HepG2 (cell line): Measurements from ENCODE around the gene KRTAP12-4. TPM values are rescaled to one million over a fixed set of nuclear protein-coding genes. Genes with fewer than 3 reads are reported as not detected.

Source experiments
- DNMT1 ChIP-seq: sonication (generic); formaldehyde crosslinking; IDR thresholded peaks from 2 replicates; pipeline ENCODE4 v1.5.1; 2020; ENCODE audit warnings: mild to moderate bottlenecking, missing genetic modification reagents
- FOXA3 ChIP-seq: IDR thresholded peaks from 2 replicates; pipeline ENCODE4 v1.6.1; 2016; ENCODE audit warnings: missing genetic modification reagents, missing compliant biosample characterization
- HNRNPL ChIP-seq: fragments of 200-400 bp; formaldehyde crosslinking; IDR thresholded peaks from 2 replicates; pipeline ENCODE4 v1.6.1; 2017; ENCODE audit warnings: mild to moderate bottlenecking, low read depth, low read length
- IRX3 ChIP-seq: sonication (generic); formaldehyde crosslinking; IDR thresholded peaks from 2 replicates; pipeline ENCODE4 v1.8.1; 2023; ENCODE audit warnings: mild to moderate bottlenecking, low read depth, missing genetic modification reagents, borderline replicate concordance
- KDM6A ChIP-seq: IDR thresholded peaks from 2 replicates; pipeline ENCODE4 v1.6.1; 2016; ENCODE audit warnings: low read depth
- MAFF ChIP-seq: IDR thresholded peaks from 2 replicates; pipeline ENCODE4 v1.6.1; 2011; ENCODE audit warnings: low read depth, low read length, improper control_type of control experiment
- MATR3 ChIP-seq: sonication (generic); formaldehyde crosslinking; IDR thresholded peaks from 2 replicates; pipeline ENCODE4 v1.4.0; 2020; ENCODE audit warnings: missing genetic modification reagents
- MNT ChIP-seq: fragments of 450-650 bp; IDR thresholded peaks from 2 replicates; pipeline ENCODE4 v1.6.1; 2016
- NAIF1 ChIP-seq: sonication (generic); formaldehyde crosslinking; IDR thresholded peaks from 2 replicates; pipeline ENCODE4 v1.5.0; 2020; ENCODE audit warnings: mild to moderate bottlenecking, missing genetic modification reagents, borderline replicate concordance
- NFIC ChIP-seq: IDR thresholded peaks from 2 replicates; pipeline ENCODE4 v1.6.1; 2012; ENCODE audit warnings: mild to moderate bottlenecking, low read length, inconsistent platforms
- PCBP1 ChIP-seq: fragments of 200-400 bp; formaldehyde crosslinking; IDR thresholded peaks from 2 replicates; pipeline ENCODE4 v1.6.1; 2017; ENCODE audit warnings: mild to moderate bottlenecking, low read depth, low read length, borderline replicate concordance
- STAT5B ChIP-seq: sonication (generic); formaldehyde crosslinking; IDR thresholded peaks from 2 replicates; pipeline ENCODE4 v1.4.0; 2020; ENCODE audit warnings: missing genetic modification reagents
- TCF12 ChIP-seq, 2 experiments: fragments of 450-650 bp in 1 of 2; sonication (generic) in 1 of 2; formaldehyde crosslinking in 1 of 2; IDR thresholded peaks; 2 replicates each; pipeline versions ENCODE4 v1.6.1 to v1.8.0; 2017 to 2022; ENCODE audit warnings: antibody characterized with exemption in 1 of 2, mild to moderate bottlenecking in 1 of 2, missing genetic modification reagents in 1 of 2, moderate library complexity in 1 of 2
- ZBTB38 ChIP-seq: sonication (generic); formaldehyde crosslinking; IDR thresholded peaks from 2 replicates; pipeline ENCODE4 v1.5.1; 2020; ENCODE audit warnings: mild to moderate bottlenecking, missing genetic modification reagents
- ZC3H4 ChIP-seq: sonication (generic); formaldehyde crosslinking; IDR thresholded peaks from 2 replicates; pipeline ENCODE4 v1.4.0; 2020; ENCODE audit warnings: missing genetic modification reagents, borderline replicate concordance
- ZEB1 ChIP-seq: IDR thresholded peaks from 2 replicates; pipeline ENCODE4 v1.6.1; 2012; ENCODE audit warnings: mild to moderate bottlenecking, low read depth, inconsistent platforms; ENCODE audit not compliant: insufficient replicate concordance
- ZNF17 ChIP-seq: sonication (generic); formaldehyde crosslinking; IDR thresholded peaks from 2 replicates; pipeline ENCODE4 v1.5.0; 2020; ENCODE audit warnings: mild to moderate bottlenecking, missing genetic modification reagents
- ZNF225 ChIP-seq: sonication (generic); formaldehyde crosslinking; IDR thresholded peaks from 2 replicates; pipeline ENCODE4 v1.4.0; 2020; ENCODE audit warnings: mild to moderate bottlenecking, missing genetic modification reagents
- ZNF547 ChIP-seq: sonication (generic); formaldehyde crosslinking; IDR thresholded peaks from 2 replicates; pipeline ENCODE4 v1.5.1; 2020; ENCODE audit warnings: mild to moderate bottlenecking, missing genetic modification reagents
- ZNF614 ChIP-seq: IDR thresholded peaks from 2 replicates; pipeline ENCODE4 v1.6.1; 2018; ENCODE audit warnings: missing biosample characterization, missing genetic modification reagents, inconsistent platforms, borderline replicate concordance
- ZNF720 ChIP-seq: sonication (generic); formaldehyde crosslinking; IDR thresholded peaks from 2 replicates; pipeline ENCODE4 v1.4.0; 2020; ENCODE audit warnings: missing genetic modification reagents
- polyA plus RNA-seq, 8 experiments: library from polyadenylated mRNA; depleted of rRNA in 3 of 8; stranded (reverse) in 7 of 8; unstranded in 1 of 8; fragments of >200 nt; fragmentation: Illumina TruSeq in 4 of 8; extraction: Trizol in 4 of 8; gene quantifications; 2 replicates each; pipeline versions ENCODE4 v1.2.1 to v1.2.3, GENCODE V29; 2011 to 2016; ENCODE audit warnings: low read depth in 4 of 8, missing spikeins in 1 of 8, mixed read lengths in 1 of 8; ENCODE audit not compliant: insufficient read depth in 1 of 8
- total RNA-seq, 5 experiments: library from RNA; depleted of rRNA; stranded (reverse); fragments of >200 nt; fragmentation: Illumina TruSeq; extraction: Trizol; gene quantifications; 2 replicates each; pipeline ENCODE4 v1.2.3, GENCODE V29; 2016; ENCODE audit warnings: low read depth in 1 of 5
- TF ChIP-seq, protein P1 (sequence below): sonication (generic); formaldehyde crosslinking; IDR thresholded peaks from 2 replicates; pipeline ENCODE4 v1.5.0; 2020; ENCODE audit warnings: missing genetic modification reagents
- TF ChIP-seq, protein P2 (sequence below): sonication (generic); formaldehyde crosslinking; IDR thresholded peaks from 2 replicates; pipeline ENCODE4 v1.4.0; 2020; ENCODE audit warnings: missing genetic modification reagents

The KRTAP12-4 gene
- total and polyA plus RNA-seq, 2 of the 13 experiments (the other 11 are each of a cell fraction or from before 2014, with no cell fraction given) = not detected

- TF ChIP-seq ZEB1 (no peak), KDM6A (peak; percentile 69; the same call in 1 of the 2 replicates), DNMT1 (CRISPR knock-in tag) (no peak), ZNF720 (no peak), FOXA3 (CRISPR knock-in tag) (no peak), TCF12 (IDR thresholded peaks at IDR 0.05) (no peak), TCF12 (CRISPR knock-in tag; IDR thresholded peaks at IDR 0.05) (no peak), ZBTB38 (CRISPR knock-in tag) (no peak), HNRNPL (no peak), ZNF614 (no peak), MNT (0 out of 2 replicates have a peak, but pooled peaks have one; percentile 34), STAT5B (no peak), ZNF225 (no peak), ZNF17 (CRISPR knock-in tag) (no peak), MAFF (no peak), IRX3 (CRISPR knock-in tag) (no peak), ZNF547 (CRISPR knock-in tag) (no peak), MATR3 (CRISPR knock-in tag) (no peak), NAIF1 (CRISPR knock-in tag) (no peak), PCBP1 (no peak), NFIC (no peak; the same call in 1 of the 2 replicates), ZC3H4 (CRISPR knock-in tag) (no peak)
- TF ChIP-seq, protein P1, sequence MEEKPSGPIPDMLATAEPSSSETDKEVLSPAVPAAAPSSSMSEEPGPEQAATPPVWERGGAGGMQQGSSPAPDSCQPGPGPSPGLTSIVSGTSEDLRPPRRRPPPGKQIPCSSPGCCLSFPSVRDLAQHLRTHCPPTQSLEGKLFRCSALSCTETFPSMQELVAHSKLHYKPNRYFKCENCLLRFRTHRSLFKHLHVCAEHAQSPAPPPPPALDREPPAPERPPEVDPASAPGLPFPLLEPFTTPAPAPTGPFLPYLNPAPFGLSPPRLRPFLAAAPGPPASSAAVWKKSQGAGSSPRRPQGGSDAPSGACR (CRISPR knock-in tag) = peak; percentile 92
- TF ChIP-seq, protein P2, sequence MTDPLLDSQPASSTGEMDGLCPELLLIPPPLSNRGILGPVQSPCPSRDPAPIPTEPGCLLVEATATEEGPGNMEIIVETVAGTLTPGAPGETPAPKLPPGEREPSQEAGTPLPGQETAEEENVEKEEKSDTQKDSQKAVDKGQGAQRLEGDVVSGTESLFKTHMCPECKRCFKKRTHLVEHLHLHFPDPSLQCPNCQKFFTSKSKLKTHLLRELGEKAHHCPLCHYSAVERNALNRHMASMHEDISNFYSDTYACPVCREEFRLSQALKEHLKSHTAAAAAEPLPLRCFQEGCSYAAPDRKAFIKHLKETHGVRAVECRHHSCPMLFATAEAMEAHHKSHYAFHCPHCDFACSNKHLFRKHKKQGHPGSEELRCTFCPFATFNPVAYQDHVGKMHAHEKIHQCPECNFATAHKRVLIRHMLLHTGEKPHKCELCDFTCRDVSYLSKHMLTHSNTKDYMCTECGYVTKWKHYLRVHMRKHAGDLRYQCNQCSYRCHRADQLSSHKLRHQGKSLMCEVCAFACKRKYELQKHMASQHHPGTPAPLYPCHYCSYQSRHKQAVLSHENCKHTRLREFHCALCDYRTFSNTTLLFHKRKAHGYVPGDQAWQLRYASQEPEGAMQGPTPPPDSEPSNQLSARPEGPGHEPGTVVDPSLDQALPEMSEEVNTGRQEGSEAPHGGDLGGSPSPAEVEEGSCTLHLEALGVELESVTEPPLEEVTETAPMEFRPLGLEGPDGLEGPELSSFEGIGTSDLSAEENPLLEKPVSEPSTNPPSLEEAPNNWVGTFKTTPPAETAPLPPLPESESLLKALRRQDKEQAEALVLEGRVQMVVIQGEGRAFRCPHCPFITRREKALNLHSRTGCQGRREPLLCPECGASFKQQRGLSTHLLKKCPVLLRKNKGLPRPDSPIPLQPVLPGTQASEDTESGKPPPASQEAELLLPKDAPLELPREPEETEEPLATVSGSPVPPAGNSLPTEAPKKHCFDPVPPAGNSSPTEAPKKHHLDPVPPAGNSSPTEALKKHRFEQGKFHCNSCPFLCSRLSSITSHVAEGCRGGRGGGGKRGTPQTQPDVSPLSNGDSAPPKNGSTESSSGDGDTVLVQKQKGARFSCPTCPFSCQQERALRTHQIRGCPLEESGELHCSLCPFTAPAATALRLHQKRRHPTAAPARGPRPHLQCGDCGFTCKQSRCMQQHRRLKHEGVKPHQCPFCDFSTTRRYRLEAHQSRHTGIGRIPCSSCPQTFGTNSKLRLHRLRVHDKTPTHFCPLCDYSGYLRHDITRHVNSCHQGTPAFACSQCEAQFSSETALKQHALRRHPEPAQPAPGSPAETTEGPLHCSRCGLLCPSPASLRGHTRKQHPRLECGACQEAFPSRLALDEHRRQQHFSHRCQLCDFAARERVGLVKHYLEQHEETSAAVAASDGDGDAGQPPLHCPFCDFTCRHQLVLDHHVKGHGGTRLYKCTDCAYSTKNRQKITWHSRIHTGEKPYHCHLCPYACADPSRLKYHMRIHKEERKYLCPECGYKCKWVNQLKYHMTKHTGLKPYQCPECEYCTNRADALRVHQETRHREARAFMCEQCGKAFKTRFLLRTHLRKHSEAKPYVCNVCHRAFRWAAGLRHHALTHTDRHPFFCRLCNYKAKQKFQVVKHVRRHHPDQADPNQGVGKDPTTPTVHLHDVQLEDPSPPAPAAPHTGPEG = no peak
These were observed 45.9 kb upstream of the KRTAP12-4 start (continued) for GRCh38 chr21:44700101-44701022.
